GM18517 (cell line): ENCODE results near the gene CEP72.
"Not testable (repeated sequence)": the region's sequence is repeated elsewhere in the genome, so short reads cannot be mapped to it uniquely, and the experiment has no call there.

Experiments used
- ATAC-seq: cut with Tn5 transposase; IDR thresholded peaks from one replicate; pipeline ENCODE4 v1.9.1; 2021; ENCODE audit warnings: mild to moderate bottlenecking, moderate library complexity; ENCODE audit not compliant: unreplicated experiment

The CEP72 gene

GRCh38 chr5:680836-681235, 68.7 kb downstream of the CEP72 start:
- not testable (repeated sequence) for ATAC-seq

- ATAC-seq: not testable (repeated sequence)
These were observed 69.4 kb downstream of the CEP72 start for GRCh38 chr5:681317-682191.

- ATAC-seq: not testable (repeated sequence)
These were observed 70.1 kb downstream of the CEP72 start for GRCh38 chr5:682216-682615.

GRCh38 chr5:682651-683358, 70.7 kb downstream of the CEP72 start:
- not testable (repeated sequence) for ATAC-seq

- no peak for ATAC-seq
These were observed 71.7 kb downstream of the CEP72 start for GRCh38 chr5:683551-684481.

DNA sequence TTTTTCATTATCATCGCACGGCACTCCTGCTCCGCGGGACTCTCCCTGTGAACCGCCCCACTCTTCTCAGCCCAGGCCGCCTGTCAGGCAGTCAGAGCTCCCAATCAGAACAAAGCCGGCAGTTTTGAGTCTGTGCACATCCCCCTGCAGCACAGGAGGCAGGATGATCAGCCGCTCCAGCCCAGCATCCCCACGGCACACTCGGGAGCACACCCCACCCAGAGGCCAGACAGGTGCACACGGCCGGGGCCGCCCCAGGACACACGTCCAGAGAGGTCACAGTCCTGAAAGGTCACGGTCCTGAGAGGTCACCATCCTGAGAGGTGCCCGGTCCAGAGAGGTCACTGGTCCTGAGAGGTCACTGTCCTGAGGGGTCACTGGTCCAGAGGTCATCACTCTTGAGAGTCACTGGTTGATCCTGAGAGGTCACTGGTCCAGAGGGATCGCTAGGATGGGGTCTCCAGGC, 72.6 kb downstream of the CEP72 start:
- no peak for ATAC-seq

GRCh38 chr5:685262-686171, 73.4 kb downstream of the CEP72 start:
- ATAC-seq: no peak

DNA sequence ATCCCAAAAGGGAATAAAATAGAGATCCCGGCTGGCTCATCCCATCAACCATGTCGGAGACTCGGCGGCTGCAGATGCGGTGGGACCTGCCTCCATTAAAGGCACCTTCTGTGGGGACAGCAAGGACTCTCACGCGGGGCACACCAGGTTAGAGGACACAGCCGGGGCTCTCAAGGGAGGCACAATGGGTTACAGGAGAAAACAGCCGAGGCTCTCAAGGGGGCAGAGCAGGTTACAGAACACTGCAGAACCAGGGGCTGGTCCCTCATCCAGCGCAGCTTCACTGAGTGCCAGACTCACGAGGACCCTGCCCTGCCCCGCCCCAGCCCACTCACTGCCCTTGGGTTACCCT, 74.0 kb downstream of the CEP72 start:
- ATAC-seq: not testable (repeated sequence)

GRCh38 chr5:686936-687335, 74.8 kb downstream of the CEP72 start:
- not testable (repeated sequence) for ATAC-seq

- not testable (repeated sequence) for ATAC-seq
These were observed 76.3 kb downstream of the CEP72 start for GRCh38 chr5:688348-689010.

DNA sequence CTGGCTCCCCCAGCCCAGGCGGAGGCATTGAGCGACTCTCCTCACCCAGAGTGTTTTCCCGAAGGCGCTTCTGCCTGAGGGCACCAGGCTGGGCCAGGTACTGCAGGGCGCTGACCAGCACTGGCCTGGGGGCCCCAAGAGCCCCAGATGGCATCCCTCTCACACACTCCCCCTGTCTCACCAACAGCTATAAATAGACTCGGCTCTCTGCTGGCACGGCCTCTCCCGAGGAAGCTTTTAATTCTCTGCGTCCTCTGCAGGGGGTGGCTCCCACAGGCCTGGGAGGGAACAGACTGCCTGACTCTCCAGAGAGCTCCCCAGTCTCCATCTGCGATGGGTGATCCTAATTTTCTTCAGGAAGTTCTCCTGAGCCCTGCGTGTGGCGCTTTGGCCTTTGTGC, 78.2 kb downstream of the CEP72 start:
- ATAC-seq: not testable (repeated sequence)

DNA sequence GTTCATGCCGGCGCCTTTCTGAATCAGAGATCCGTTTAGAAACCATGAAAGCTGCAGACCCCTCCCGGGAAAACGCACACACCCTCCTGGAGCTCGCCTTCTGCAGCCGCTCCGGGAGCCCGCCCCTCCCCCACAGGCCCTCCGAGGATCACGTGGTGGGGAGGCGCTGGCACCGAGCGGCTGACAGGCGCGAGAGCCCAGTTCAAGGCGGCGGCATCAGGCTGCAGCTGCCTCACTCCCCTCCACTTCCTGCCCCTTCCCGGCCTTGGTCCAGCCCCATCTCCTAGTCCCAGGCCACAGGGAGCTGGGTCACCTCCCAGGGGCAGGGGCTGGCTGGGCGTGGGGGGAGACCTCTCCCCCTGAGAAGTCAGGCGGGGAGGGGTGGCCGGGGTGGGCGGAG, 78.9 kb downstream of the CEP72 start:
- ATAC-seq: not testable (repeated sequence)

GRCh38 chr5:691817-692528, 79.8 kb downstream of the CEP72 start:
- no peak for ATAC-seq

DNA sequence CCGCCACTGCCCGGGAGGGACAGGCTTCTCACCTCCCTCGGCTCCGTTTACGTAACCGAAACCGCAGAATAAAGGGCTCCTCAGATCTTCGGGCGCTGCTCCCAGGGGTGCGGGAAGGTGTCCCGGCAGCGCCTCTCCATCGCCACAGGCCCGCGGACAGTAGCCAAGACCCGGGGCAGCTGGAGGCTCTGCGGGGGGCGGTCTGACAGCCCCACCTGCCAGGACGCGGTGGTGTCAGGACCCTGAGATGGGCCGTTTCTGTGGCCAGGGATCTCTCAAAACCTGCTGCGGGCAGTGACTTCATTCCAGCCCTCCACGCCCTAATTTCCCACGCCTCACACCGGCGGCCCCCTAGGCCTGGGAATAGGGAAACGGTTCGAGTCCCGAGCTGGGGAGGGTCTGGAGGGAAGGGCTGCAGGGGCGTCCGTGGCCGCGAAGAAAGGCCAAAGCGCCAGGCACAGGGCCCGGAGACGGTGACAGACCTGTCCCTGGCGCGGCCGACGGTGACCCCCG, 80.4 kb downstream of the CEP72 start:
- peak; percentile 7 for ATAC-seq

DNA sequence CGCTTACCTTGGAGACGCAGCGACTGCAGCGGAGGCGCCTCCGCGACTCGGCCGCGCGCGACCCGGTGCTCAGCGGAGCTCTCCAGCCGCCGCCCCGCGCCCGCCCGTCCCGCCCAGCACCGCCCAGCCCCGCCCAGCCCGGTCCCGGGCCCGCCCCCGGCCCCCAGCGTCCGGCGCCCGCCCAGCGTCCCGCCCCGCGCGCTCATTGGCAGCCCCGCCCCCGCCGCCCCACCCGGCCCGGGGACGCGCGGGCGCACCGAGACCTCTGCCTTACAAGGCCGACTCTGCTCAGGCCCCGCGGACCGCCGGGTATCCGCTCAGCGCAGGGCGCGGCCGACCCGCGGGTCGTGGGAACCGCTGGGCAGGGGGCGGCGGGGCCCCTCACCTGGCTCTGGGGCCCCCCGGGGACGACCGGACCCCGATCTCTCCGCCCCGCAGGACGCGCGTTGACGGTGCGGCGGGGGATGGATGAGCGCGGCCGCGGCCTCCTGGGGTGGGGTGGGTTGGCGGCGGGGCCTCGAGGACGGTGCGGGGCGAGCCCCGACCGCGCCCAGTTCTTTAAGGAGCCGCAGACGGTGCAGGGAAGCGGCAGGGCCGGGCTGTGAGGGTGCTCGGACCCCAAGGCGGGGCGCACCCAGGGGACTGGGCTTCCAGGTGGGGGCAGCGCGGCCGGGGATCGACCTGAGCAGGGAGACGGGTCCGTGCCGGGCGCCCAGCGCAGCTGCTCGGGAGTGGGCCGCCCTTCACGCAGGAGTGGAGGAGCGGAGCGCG, 81.3 kb downstream of the CEP72 start, which contains the start of gene TPPP:
Gene TPPP, minus strand, starts transcription at position 82 of the 771 bp plus-strand sequence. CDS start 15,292 bp downstream, outside the sequence.
- ATAC-seq: peak; percentile 67

DNA sequence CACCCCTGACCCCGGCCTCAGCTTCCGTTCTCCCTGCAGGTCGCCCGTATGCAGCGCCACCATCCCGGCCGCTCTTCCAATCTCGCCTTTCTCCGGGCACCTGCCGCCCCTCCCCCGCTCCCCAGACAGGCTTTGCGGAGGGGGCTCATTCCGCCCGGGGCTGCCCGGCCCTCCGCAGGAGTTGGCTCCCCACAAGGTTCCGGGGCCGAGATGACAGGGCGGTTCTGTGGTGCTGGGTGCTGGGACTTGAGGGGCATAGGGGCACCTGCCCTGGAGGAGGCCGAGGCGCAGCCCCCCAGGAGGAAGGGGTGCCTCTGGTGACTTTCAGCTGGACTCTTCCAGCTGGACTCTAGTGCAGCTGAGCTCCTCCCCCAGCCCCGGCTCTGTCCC, 81.9 kb downstream of the CEP72 start:
- ATAC-seq: not testable (repeated sequence)

- not testable (repeated sequence) for ATAC-seq
These were observed 83.3 kb downstream of the CEP72 start for GRCh38 chr5:695475-695874.

GRCh38 chr5:696191-696590, 84.1 kb downstream of the CEP72 start:
- ATAC-seq: not testable (repeated sequence)
